Measurements from ENCODE around the gene SFMBT1.

SFMBT1 gene

GRCh38 chr3:52879581-52879980 is 166.3 kb downstream of the SFMBT1 start:
- DNase-seq: no peak

DNA sequence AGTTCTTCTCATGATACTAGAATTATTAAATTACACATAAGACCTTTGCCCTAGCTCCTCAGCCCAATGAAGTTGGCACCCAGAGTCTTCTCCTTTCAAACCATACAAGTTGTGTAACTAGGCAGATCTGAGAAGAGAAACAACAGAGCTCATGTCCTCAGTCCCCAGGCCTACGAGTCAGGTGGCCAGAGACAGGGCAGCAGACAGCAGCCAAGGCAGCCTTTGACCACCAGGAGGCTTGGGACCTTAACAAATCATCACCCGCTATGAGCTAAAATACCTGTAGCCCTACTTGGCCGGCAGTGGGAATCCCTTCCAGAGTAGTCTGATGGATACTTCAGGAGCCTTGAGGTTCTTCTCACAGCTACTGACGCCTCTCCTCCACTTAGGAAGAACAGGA is 166.8 kb downstream of the SFMBT1 start:
- no peak for DNase-seq

GRCh38 chr3:52877085-52877484 is 168.8 kb downstream of the SFMBT1 start:
- DNase-seq: no peak

DNA sequence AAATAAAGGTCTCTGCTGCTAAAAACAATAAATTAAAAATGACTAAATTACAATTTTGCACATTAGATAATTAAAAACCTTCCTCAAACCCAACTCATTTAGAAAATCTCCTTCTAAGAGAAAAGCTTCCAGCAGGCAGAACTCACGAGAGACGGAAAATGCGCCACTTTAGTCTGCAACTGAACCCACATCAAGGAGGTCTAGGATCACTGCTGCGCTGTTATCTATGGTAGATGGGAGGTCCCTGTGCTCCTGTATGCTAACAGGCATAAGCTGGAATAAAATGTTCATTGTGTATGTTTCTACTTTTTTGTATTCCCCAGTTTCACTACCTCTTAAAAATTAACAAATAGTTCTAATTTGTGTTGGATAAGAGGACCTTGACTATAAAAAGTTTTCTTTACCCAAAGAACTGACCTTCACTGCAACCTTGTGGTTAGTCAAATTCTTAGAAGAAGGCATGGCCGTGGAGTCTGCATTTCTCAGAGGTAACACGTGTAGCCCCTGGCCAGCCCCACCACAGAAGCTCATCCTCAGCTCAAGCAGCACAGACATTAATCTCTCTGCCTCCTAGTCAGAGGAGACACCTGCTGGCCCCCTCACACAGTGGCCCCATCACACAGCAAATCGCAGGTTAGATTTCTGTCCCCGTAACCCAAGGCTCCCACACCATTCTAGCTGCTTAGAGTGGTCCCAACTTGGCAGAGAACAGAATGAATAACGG is 170.8 kb downstream of the SFMBT1 start:
- DNase-seq: no peak

DNA sequence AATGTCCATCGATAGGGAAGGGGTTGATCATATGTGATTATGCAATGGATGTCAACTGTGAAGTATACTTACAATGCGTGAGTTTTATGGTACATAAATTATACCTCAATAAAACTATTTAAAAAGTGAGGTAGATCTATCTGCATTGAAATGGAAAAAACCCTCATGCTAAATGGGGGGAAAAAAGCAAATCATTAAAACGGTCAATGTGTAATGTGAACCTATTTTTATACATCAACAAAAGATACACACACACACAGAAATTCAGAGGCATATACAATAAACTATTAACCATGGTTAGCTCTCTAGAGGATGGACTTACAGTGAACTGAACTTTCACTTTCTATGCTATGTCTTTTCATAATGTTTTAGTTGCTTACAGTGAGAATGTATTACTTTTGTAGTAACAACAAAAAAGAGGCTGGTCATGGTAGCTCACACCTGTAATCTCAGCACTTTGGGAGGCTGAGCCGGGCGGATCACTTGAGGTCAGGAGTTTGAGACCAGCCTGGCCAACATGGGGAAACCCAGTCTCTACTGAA is 171.6 kb downstream of the SFMBT1 start:
- DNase-seq: no peak

GRCh38 chr3:52873433-52874159 is 172.3 kb downstream of the SFMBT1 start:
- no peak for DNase-seq

DNA sequence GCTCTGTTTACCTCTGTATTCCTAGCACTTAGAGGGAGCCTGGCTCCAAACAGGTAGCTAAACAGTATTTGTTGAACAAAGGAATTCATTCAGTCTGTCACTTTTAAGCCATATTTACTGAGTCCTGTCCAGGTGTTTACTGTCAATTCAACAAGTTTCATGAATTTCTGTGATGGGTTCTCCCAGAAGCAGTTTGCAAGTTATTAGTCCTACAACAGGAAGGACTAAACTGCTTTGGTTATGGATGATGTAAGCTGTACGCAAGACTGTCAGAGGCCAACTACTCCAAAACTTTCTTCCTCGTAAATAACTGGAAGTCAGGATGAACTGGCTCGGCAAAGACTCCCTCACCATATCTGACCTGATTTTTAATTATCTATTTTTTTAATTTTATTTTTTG is 173.6 kb downstream of the SFMBT1 start:
- DNase-seq: no peak

DNA sequence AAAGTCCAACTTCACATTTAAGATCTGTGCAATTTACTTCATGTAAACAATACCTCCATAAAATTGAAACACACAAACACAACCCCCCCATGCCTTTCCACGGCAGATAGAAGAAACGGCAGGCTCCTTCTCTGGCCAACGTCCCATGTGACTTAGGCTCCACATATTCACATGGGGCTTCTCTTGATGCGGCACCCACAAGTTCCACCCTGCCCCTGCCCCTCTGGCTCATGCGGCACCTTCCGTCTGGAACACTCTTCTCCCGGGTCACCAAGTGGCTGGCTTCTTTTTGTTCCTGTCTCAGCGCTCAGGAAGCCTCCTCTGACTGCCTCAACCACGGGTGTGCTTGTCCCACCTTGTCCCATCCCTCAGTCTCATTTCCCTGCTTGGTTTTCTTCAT is 174.1 kb downstream of the SFMBT1 start:
- DNase-seq: no peak

- DNase-seq: no peak
Measured at GRCh38 chr3:52870471-52870870, 175.4 kb downstream of the SFMBT1 start.

GRCh38 chr3:52866427-52866826 is 179.4 kb downstream of the SFMBT1 start:
- no peak for DNase-seq

- DNase-seq: no peak
Measured at GRCh38 chr3:52865994-52866393, 179.9 kb downstream of the SFMBT1 start.

GRCh38 chr3:52860424-52860768 is 185.5 kb downstream of the SFMBT1 start:
- no peak for DNase-seq

DNA sequence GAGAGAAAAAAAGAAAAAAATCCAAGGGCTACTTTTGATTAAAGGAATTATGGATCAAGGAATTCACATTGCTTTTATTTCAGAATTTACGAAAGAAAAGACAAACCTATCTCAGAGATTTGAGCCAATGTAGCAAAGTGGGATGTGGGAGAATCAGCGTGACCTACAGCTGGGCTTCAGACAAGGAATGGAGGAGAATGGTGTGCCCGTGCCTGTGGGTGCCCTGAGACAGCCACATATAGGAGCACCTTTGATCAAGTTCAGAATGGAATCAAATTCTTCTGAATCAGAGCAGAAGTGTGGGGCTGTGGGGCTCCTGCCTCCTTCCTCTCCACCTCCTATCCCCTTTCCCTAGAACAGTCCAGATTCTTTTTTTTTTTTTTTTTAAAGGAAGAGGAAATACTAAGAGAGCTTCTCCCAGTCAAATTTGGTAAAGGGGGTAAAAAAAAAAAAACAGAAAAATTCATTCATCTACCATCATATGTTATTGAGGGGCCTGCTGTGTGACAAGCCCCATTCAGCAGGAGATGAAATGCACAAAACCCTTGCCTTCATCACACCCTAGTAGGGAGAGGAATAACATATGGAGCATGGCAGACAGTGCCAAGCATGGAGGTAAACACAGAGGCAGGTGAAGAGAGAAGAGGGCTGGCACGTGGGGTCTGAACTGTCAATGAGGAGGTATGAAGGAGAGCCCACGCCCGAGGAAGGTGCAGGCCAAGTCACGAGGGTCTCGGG is 186.0 kb downstream of the SFMBT1 start:
- no peak for DNase-seq

DNA sequence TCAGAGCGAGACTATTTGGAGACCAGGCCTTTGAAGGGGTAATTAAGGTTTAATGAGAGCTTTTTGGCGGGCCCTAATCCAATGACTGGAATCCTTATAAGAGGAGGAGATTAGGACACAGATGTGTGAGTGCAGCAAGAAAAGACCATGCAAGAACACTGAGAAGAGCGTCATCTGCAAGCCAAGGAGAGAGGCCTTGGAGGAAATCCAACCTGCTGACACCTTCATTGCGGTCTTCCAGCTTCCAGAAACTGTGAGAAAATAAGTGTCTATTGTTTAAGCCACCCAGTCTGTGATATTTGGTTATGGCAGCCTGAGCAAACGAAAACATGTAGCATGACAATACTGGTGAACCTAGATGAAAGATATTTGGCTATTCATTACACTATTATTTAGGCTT is 188.0 kb downstream of the SFMBT1 start:
- no peak for DNase-seq

DNA sequence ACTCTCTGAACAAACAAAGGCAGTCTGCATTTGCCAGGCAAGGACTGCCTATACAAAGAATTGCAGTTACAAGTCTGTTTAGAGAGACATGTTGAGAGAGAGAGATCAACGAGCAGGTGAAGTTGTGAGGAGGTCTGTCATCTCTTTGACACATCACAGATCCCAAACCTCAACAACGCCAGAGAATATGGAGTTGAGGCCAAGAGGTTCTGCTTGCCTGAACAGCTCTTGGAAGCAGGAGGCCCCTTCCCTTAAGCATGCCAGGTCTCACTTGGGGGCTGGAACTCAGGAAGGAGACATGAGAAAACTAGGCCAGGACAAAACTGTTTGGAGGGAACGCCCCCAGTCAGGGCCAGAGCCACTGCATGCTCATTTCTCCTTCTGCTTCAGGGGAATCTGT is 188.7 kb downstream of the SFMBT1 start:
- no peak for DNase-seq

GRCh38 chr3:52856666-52857065 is 189.2 kb downstream of the SFMBT1 start:
- DNase-seq: no peak

DNA sequence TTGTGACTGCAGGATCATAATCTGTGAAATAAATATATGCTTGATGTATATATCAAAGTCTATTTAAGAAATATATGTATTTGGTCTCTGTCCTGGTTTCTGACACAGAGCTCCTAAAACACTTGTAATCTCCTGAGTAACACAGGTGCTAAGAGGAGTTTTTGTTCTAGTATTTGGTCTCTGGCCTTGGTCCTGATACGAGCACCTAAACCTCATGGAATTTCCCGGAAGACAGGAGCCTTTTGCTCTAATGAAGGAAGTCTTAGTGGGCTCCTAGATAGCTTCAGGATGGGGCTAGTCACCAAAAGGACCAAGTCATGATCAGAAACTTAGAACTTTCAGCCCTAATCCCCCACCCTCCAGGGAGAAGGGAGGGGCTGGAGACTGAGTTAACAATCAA is 191.9 kb downstream of the SFMBT1 start:
- no peak for DNase-seq

All from activated T-cell treated with anti-CD3 and anti-CD28 coated beads, Interleukin-2, amount 50 U/mL, for 1 hour (primary cell).